GM18909 (cell line): ENCODE measurements around the gene RBP3.

Source experiments
- ATAC-seq: cut with Tn5 transposase; IDR thresholded peaks from one replicate; pipeline ENCODE4 v1.9.1; 2021; ENCODE audit warnings: mild to moderate bottlenecking; ENCODE audit not compliant: unreplicated experiment, poor library complexity

The RBP3 gene

GRCh38 chr10:47334466-47335295 is 13.5 kb upstream of the RBP3 start:
- no peak for ATAC-seq

- ATAC-seq: no peak
These were observed 12.3 kb upstream of the RBP3 start for GRCh38 chr10:47335906-47336305.

GRCh38 chr10:47336387-47337134 is 11.6 kb upstream of the RBP3 start:
- no peak for ATAC-seq

- no peak for ATAC-seq
These were observed 10.9 kb upstream of the RBP3 start for GRCh38 chr10:47337310-47337709.

GRCh38 chr10:47339186-47339735 is 8.9 kb upstream of the RBP3 start:
- no peak for ATAC-seq

- no peak for ATAC-seq
These were observed 8.2 kb upstream of the RBP3 start for GRCh38 chr10:47339759-47340607.

GRCh38 chr10:47340608-47341170 is 7.5 kb upstream of the RBP3 start:
- no peak for ATAC-seq

GRCh38 chr10:47344996-47345870 is 2.9 kb upstream of the RBP3 start:
- ATAC-seq: no peak

GRCh38 chr10:47346581-47347302 is 1.4 kb upstream of the RBP3 start:
- ATAC-seq: no peak

GRCh38 chr10:47347303-47347675 is 874 bp upstream of the RBP3 start:
- ATAC-seq: no peak

- no peak for ATAC-seq
These were observed 703 bp downstream of the RBP3 start for GRCh38 chr10:47348661-47349470.

- ATAC-seq: no peak
These were observed 1.4 kb downstream of the RBP3 start for GRCh38 chr10:47349516-47349915.

GRCh38 chr10:47349941-47350371 is 1.8 kb downstream of the RBP3 start:
- ATAC-seq: no peak

- no peak for ATAC-seq
These were observed 2.8 kb downstream of the RBP3 start for GRCh38 chr10:47350671-47351640.

- no peak for ATAC-seq
These were observed 4.0 kb downstream of the RBP3 start for GRCh38 chr10:47351899-47352815.

- ATAC-seq: no peak
These were observed 5.2 kb downstream of the RBP3 start for GRCh38 chr10:47353351-47353750.
